ENCODE measurements around the gene CCDC9. TPM values are rescaled to one million over a fixed set of nuclear protein-coding genes. Genes with fewer than 3 reads are reported as not detected.

Gene CCDC9
- total and polyA plus RNA-seq, 7 donors = 13.2 to 42.8 (median 18.7) TPM

- no peaks in the 10 kb centered on the region for H3K36me3 ChIP-seq
- peak; percentile 87 for DNase-seq
- H3K4me1 ChIP-seq = peaks cover 0 to 47% (median 43%) of the 10 kb centered on the region in 4 donors
- TF ChIP-seq POLR2A (IDR thresholded peaks at IDR 0.05) (no peak), EP300 (IDR thresholded peaks at IDR 0.05) (no peak), CTCF (IDR thresholded peaks at IDR 0.05) (no peak), POLR2AphosphoS5 (IDR thresholded peaks at IDR 0.05) (no peak)
- peak overlapping the region in 3 of 4 donors; percentile 26 to 51 (median 43) for H3K4me3 ChIP-seq
- no peaks in the 10 kb centered on the region for H3K9me3 ChIP-seq
- H3K27me3 ChIP-seq = no peaks in the 10 kb centered on the region
- 3 to 4% methylated on average over 62 of the region's 62 CpGs for WGBS, 2 donors
- peak overlapping the region in 3 of 4 donors; percentile 50 to 58 (median 51) for H3K27ac ChIP-seq
- intact Hi-C loops (cut with DNase I) = loop anchor here (5.0 to 10.0 kb wide), 2 partner anchors 107 to 195 kb away; partner anchors contain the start of genes SAE1 and TMEM160
These were observed 16.6 kb upstream of the CCDC9 start for GRCh38 chr19:47239610-47240296.

- peak overlapping the region in 1 of 4 donors; percentile 20 for H3K27ac ChIP-seq
- H3K4me1 ChIP-seq = peaks cover 0 to 47% (median 43%) of the 10 kb centered on the region in 4 donors
- TF ChIP-seq POLR2AphosphoS5 (IDR thresholded peaks at IDR 0.05) (no peak), EP300 (IDR thresholded peaks at IDR 0.05) (no peak), CTCF (IDR thresholded peaks at IDR 0.05) (no peak), POLR2A (IDR thresholded peaks at IDR 0.05) (no peak)
- intact Hi-C loops (cut with DNase I) = loop anchor here (5.0 to 10.0 kb wide), 2 partner anchors 108 to 196 kb away; partner anchors contain the start of genes SAE1 and TMEM160
- H3K36me3 ChIP-seq = no peaks in the 10 kb centered on the region
- WGBS, 2 donors = 51 to 59% methylated on average over 6 of the region's 6 CpGs
- H3K4me3 ChIP-seq = no peak overlapping the region
- H3K27me3 ChIP-seq = no peaks in the 10 kb centered on the region
- no peaks in the 10 kb centered on the region for H3K9me3 ChIP-seq
- no peak for DNase-seq
These were observed 15.8 kb upstream of the CCDC9 start for GRCh38 chr19:47240556-47240955.

- H3K27ac ChIP-seq = peak overlapping the region in 1 of 4 donors; percentile 20
- H3K9me3 ChIP-seq = no peaks in the 10 kb centered on the region
- peaks cover 0 to 47% (median 43%) of the 10 kb centered on the region in 4 donors for H3K4me1 ChIP-seq
- no peaks in the 10 kb centered on the region for H3K36me3 ChIP-seq
- intact Hi-C loops (cut with DNase I) = loop anchor here (5.0 to 10.0 kb wide), 2 partner anchors 109 to 196 kb away; partner anchors contain the start of genes SAE1 and TMEM160
- TF ChIP-seq POLR2A (IDR thresholded peaks at IDR 0.05) (no peak), EP300 (IDR thresholded peaks at IDR 0.05) (no peak), CTCF (IDR thresholded peaks at IDR 0.05) (no peak), POLR2AphosphoS5 (IDR thresholded peaks at IDR 0.05) (no peak)
- peak; percentile 86 for DNase-seq
- no peaks in the 10 kb centered on the region for H3K27me3 ChIP-seq
- WGBS, 2 donors = 3 to 8% methylated on average over 27 of the region's 27 CpGs
- H3K4me3 ChIP-seq = no peak overlapping the region
These were observed 15.1 kb upstream of the CCDC9 start for GRCh38 chr19:47240996-47241918.

- Histone ChIP-seq H3K9me3 (no peaks in the 10 kb centered on the region), H3K27ac (peak overlapping the region in 3 of 4 donors; percentile 84 to 88 (median 85)), H3K4me1 (peaks cover 0 to 47% (median 43%) of the 10 kb centered on the region in 4 donors), H3K27me3 (no peaks in the 10 kb centered on the region), H3K4me3 (no peak overlapping the region), H3K36me3 (no peaks in the 10 kb centered on the region)
- TF ChIP-seq CTCF (IDR thresholded peaks at IDR 0.05) = no peak
- TF ChIP-seq EP300 (IDR thresholded peaks at IDR 0.05) = no peak
- TF ChIP-seq POLR2AphosphoS5 (IDR thresholded peaks at IDR 0.05) = no peak
- TF ChIP-seq POLR2A (IDR thresholded peaks at IDR 0.05) = no peak
- no peak for DNase-seq
- WGBS, 2 donors = 75 to 87% methylated on average over 7 of the region's 7 CpGs
- intact Hi-C loops (cut with DNase I) = loop anchor here (5.0 to 10.0 kb wide), 2 partner anchors 110 to 197 kb away; partner anchors contain the start of genes SAE1 and TMEM160
These were observed 14.3 kb upstream of the CCDC9 start for GRCh38 chr19:47241919-47242577.

Measured in sigmoid colon (tissue), 7 donors.